SK-N-SH (cell line): Measurements from ENCODE around the gene GALNT13. TPM values are rescaled to one million over a fixed set of nuclear protein-coding genes. Genes with fewer than 3 reads are reported as not detected.

Source experiments
- CTCF ChIA-PET: fragments of 300-600, 350-600 bp; formaldehyde crosslinking; extraction: SDS; loops from one replicate; lab custom pipeline; 2021; lab: Yijun Ruan, JAX
- POLR2A ChIA-PET: fragments of 350-600 bp; sonication (Branson Sonifier 250); formaldehyde crosslinking; extraction: SDS; loops from one replicate; lab custom pipeline; 2020; ENCODE audit warnings: antibody characterized with exemption, inconsistent platforms; lab: Yijun Ruan, JAX
- DNase-seq: peaks from one replicate; pipeline ENCODE4 v3.0.0; 2012
- H2AFZ ChIP-seq: fragments of 200-600 bp; sonication (generic); 2 replicates; pipeline ENCODE4 v1.8.1; 2016; ENCODE audit warnings: antibody characterized with exemption, mild to moderate bottlenecking, low read depth
- H3F3A ChIP-seq: fragments of 200-600 bp; sonication (generic); replicated peaks from 2 replicates; pipeline ENCODE3; 2016; ENCODE audit warnings: antibody characterized with exemption, mild to moderate bottlenecking; ENCODE audit not compliant: insufficient read depth
- H3K27ac ChIP-seq, 2 experiments: fragments of 200-500 bp in 1 of 2; fragments of 200-600 bp in 1 of 2; sonication (Bioruptor generic) in 1 of 2; sonication (generic), shearing (Covaris generic) in 1 of 2; 2 replicates each; pipeline versions ENCODE4 v1.5.1 to v1.6.1; 2014 to 2016; ENCODE audit warnings: low read depth in 2 of 2, inconsistent platforms in 1 of 2, low read length in 1 of 2, mild to moderate bottlenecking in 1 of 2, mixed read lengths in 1 of 2
- H3K27me3 ChIP-seq: fragments of 200-600 bp; sonication (generic), shearing (Covaris generic); 2 replicates; pipeline ENCODE4 v1.6.1; 2016; ENCODE audit warnings: mixed run types; ENCODE audit not compliant: insufficient read depth
- H3K36me3 ChIP-seq, 2 experiments: fragments of 200-500 bp in 1 of 2; fragments of 200-600 bp in 1 of 2; sonication (Bioruptor generic) in 1 of 2; sonication (generic) in 1 of 2; replicated peaks in 1 of 2; 2 replicates each; pipeline versions ENCODE3 to v1.5.1; 2014 to 2016; ENCODE audit warnings: low read length in 1 of 2, mild to moderate bottlenecking in 1 of 2; ENCODE audit not compliant: insufficient read depth in 2 of 2, control insufficient read depth in 1 of 2
- H3K4me1 ChIP-seq, 2 experiments: fragments of 200-500 bp in 1 of 2; fragments of 200-600 bp in 1 of 2; sonication (Bioruptor generic) in 1 of 2; sonication (generic), shearing (Covaris generic) in 1 of 2; 2 replicates each; pipeline versions ENCODE4 v1.5.1 to v1.6.1; 2014 to 2016; ENCODE audit warnings: low read depth in 1 of 2, low read length in 1 of 2, mixed run types in 1 of 2; ENCODE audit not compliant: insufficient read depth in 2 of 2, control insufficient read depth in 1 of 2
- H3K4me2 ChIP-seq: fragments of 200-600 bp; sonication (generic), shearing (Covaris generic); 2 replicates; pipeline ENCODE4 v1.6.1; 2017; ENCODE audit warnings: mixed run types
- H3K4me3 ChIP-seq, 2 experiments: fragments of 200-500 bp in 1 of 2; fragments of 200-600 bp in 1 of 2; sonication (Bioruptor generic) in 1 of 2; sonication (generic), shearing (Covaris generic) in 1 of 2; 2 replicates each; pipeline versions ENCODE4 v1.5.1 to v1.8.1; 2014 to 2016; ENCODE audit warnings: low read depth in 2 of 2, inconsistent platforms in 1 of 2, low read length in 1 of 2, mild to moderate bottlenecking in 1 of 2, mixed read lengths in 1 of 2, moderate library complexity in 1 of 2
- H3K79me2 ChIP-seq: fragments of 200-600 bp; sonication (generic); 2 replicates; pipeline ENCODE4 v1.8.1; 2017; ENCODE audit warnings: mild to moderate bottlenecking; ENCODE audit not compliant: insufficient read depth
- H3K9ac ChIP-seq: fragments of 200-600 bp; sonication (generic); 2 replicates; pipeline ENCODE4 v1.6.1; 2017; ENCODE audit warnings: mixed run types
- H3K9me2 ChIP-seq: fragments of 200-600 bp; sonication (generic); 2 replicates; pipeline ENCODE4 v1.6.1; 2017; ENCODE audit warnings: mixed run types
- H3K9me3 ChIP-seq: fragments of 200-600 bp; sonication (generic); 2 replicates; pipeline ENCODE4 v1.6.1; 2017; ENCODE audit warnings: mixed run types, mild to moderate bottlenecking, moderate library complexity
- H4K20me1 ChIP-seq: fragments of 200-600 bp; sonication (generic); 2 replicates; pipeline ENCODE4 v1.6.1; 2017; ENCODE audit warnings: mild to moderate bottlenecking, mixed run types; ENCODE audit not compliant: insufficient read depth
- CTCF ChIP-seq: fragments of 200-600 bp; sonication (generic); IDR thresholded peaks from 2 replicates; pipeline ENCODE4 v1.6.1; 2017; ENCODE audit warnings: antibody characterized with exemption, mild to moderate bottlenecking, moderate library complexity
- EP300 ChIP-seq, 2 experiments: IDR thresholded peaks; 2 replicates each; pipeline versions ENCODE4 v1.4.0 to v1.6.1; 2012; ENCODE audit warnings: borderline replicate concordance in 1 of 2, low read depth in 1 of 2, low read length in 1 of 2
- FOXJ3 ChIP-seq: sonication (generic); formaldehyde crosslinking; IDR thresholded peaks from 2 replicates; pipeline ENCODE4 v1.5.1; 2020; ENCODE audit warnings: mild to moderate bottlenecking, missing genetic modification reagents
- GATA2 ChIP-seq: sonication (generic); formaldehyde crosslinking; IDR thresholded peaks from 2 replicates; pipeline ENCODE4 v1.5.0; 2020; ENCODE audit warnings: mild to moderate bottlenecking, missing genetic modification reagents
- JUND ChIP-seq: IDR thresholded peaks from 2 replicates; pipeline ENCODE4 v1.4.0; 2012
- MAX ChIP-seq: IDR thresholded peaks from 2 replicates; pipeline ENCODE4 v1.4.0; 2012; ENCODE audit warnings: low read depth
- MXI1 ChIP-seq: IDR thresholded peaks from 2 replicates; pipeline ENCODE4 v1.6.1; 2012; ENCODE audit warnings: mild to moderate bottlenecking, low read depth, low read length, improper control_type of control experiment
- NFIC ChIP-seq: IDR thresholded peaks from 2 replicates; pipeline ENCODE4 v1.4.0; 2012; ENCODE audit warnings: borderline replicate concordance
- NRF1 ChIP-seq: IDR thresholded peaks from 2 replicates; pipeline ENCODE4 v1.6.1; 2012; ENCODE audit warnings: low read depth, mild to moderate bottlenecking, low read length
- RAD21 ChIP-seq: IDR thresholded peaks from 2 replicates; pipeline ENCODE4 v1.6.1; 2012; ENCODE audit warnings: mild to moderate bottlenecking, low read length
- REST ChIP-seq: IDR thresholded peaks from 2 replicates; pipeline ENCODE4 v1.6.1; 2012; ENCODE audit warnings: mild to moderate bottlenecking, low read depth, low read length, moderate library complexity
- SIN3A ChIP-seq: IDR thresholded peaks from 2 replicates; pipeline ENCODE4 v1.6.1; 2012; ENCODE audit warnings: low read depth, mild to moderate bottlenecking, low read length, moderate library complexity, borderline replicate concordance
- TAF1 ChIP-seq: IDR thresholded peaks from 2 replicates; pipeline ENCODE4 v1.6.1; 2012; ENCODE audit warnings: low read depth, mild to moderate bottlenecking, low read length, moderate library complexity, borderline replicate concordance
- TCF12 ChIP-seq: IDR thresholded peaks from 2 replicates; pipeline ENCODE4 v1.4.0; 2012
- YY1 ChIP-seq: IDR thresholded peaks from 2 replicates; pipeline ENCODE4 v1.4.0; 2012; ENCODE audit warnings: low read depth, mild to moderate bottlenecking
- ZBTB33 ChIP-seq: IDR thresholded peaks from 2 replicates; pipeline ENCODE4 v1.4.0; 2012; ENCODE audit warnings: low read depth, borderline replicate concordance
- WGBS: methylation state at CpG from one replicate; pipeline ENCODE4 v1.1.6; 2017; ENCODE audit warnings: low lambda C conversion rate; 5-methylcytosine and 5-hydroxymethylcytosine counted together
- polyA plus RNA-seq, 3 experiments: library from polyadenylated mRNA; depleted of rRNA; stranded (reverse); fragments of >200 nt; gene quantifications; 2 replicates each; pipeline ENCODE4 v1.2.3, GENCODE V29; 2012

Gene GALNT13
- polyA plus RNA-seq, 1 of the 3 experiments (the other 2 are of a cell fraction) = 0.33 TPM

- TF ChIP-seq EP300 (IDR thresholded peaks at IDR 0.05; ENCODE audit: borderline replicate concordance in 1 of 2, low read depth in 1 of 2, low read length in 1 of 2) = no peak
- TF ChIP-seq MXI1 = no peak
- TF ChIP-seq REST = no peak
- TF ChIP-seq NRF1 = no peak
- no peak for TF ChIP-seq JUND
- TF ChIP-seq YY1 = no peak
- TF ChIP-seq FOXJ3 (CRISPR knock-in tag) = no peak
- TF ChIP-seq SIN3A = no peak
Measured at GRCh38 chr2:154293864-154294263, 422.1 kb downstream of the GALNT13 start (continued).

DNA sequence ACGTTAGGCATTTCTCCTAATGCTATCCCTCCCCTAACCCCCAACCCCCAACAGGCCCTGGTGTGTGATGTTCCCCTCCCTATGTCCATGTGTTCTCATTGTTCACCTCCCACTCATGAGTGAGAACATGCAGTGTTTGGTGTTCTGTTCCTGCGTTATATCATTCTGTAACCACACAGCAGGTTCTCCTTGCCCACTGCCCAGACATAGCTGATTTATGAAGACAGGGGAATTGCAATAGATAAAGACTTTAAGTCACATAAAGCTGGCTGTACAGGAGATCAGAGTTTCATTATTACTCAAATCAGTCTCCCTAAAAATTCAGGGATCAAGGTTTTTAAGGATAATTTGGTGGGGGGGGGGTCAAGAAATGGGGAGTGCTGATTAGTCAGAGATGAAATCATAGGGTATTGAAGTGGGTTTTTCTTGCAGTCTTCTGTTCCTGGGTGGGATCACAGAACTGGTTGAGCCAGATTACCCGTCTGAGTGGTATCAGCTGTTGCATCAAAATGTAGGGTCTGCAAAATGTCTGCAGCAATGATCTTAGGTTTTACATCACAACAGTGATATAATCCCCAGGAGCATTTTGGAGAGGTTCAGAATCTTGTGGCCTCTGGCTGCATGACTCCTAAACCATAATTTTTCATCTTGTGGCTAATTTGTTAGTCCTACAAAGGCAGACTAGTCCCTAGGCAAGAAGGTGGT is 434.7 kb downstream of the GALNT13 start:
- no peak overlapping the region for H2AFZ ChIP-seq
- no peaks in the 10 kb centered on the region for H3K79me2 ChIP-seq
- TF ChIP-seq GATA2 (CRISPR knock-in tag) (peak; percentile 68), MAX (no peak)
- H3K9ac ChIP-seq = no peak overlapping the region
- H3K4me1 ChIP-seq = peaks cover 0 to 2% of the 10 kb centered on the region in 2 experiments; a peak in 2 of 4 replicates
- 46% methylated on average over 3 of the region's 3 CpGs for WGBS
- no peaks in the 10 kb centered on the region for H3K27me3 ChIP-seq
- H3K27ac ChIP-seq = peak overlapping the region in 1 of 2 experiments; percentile 58; a peak in 1 of 4 replicates
- no peaks in the 10 kb centered on the region for H3K36me3 ChIP-seq
- H3K9me3 ChIP-seq = no peaks in the 10 kb centered on the region
- H3K9me2 ChIP-seq = no peaks in the 10 kb centered on the region
- POLR2A ChIA-PET = no interaction called here
- DNase-seq = no peak
- H3F3A ChIP-seq = no peaks in the 10 kb centered on the region
- H3K4me2 ChIP-seq = no peak overlapping the region
- H4K20me1 ChIP-seq = no peaks in the 10 kb centered on the region
- no peak overlapping the region for H3K4me3 ChIP-seq
- CTCF ChIA-PET = no interaction called here

- Histone ChIP-seq H3K9ac (no peak overlapping the region), H4K20me1 (no peaks in the 10 kb centered on the region), H3K79me2 (no peaks in the 10 kb centered on the region), H3K9me2 (no peaks in the 10 kb centered on the region), H3K9me3 (no peaks in the 10 kb centered on the region), H3K27me3 (no peaks in the 10 kb centered on the region), H3K4me3 (no peak overlapping the region), H3K36me3 (no peaks in the 10 kb centered on the region), H3K27ac (peak overlapping the region in 1 of 2 experiments; percentile 58; a peak in 1 of 4 replicates), H3F3A (no peaks in the 10 kb centered on the region), H3K4me1 (peaks cover 0 to 2% of the 10 kb centered on the region in 2 experiments; a peak in 2 of 4 replicates), H2AFZ (no peak overlapping the region), H3K4me2 (no peak overlapping the region)
- no peak for DNase-seq
- 47% methylated on average over 1 of the region's 1 CpG for WGBS
- POLR2A ChIA-PET = no interaction called here
- no peak for TF ChIP-seq JUND
- no peak for TF ChIP-seq TCF12
- no peak for TF ChIP-seq NFIC
- no peak for TF ChIP-seq RAD21
- no peak for TF ChIP-seq GATA2 (CRISPR knock-in tag)
- no peak for TF ChIP-seq TAF1
- TF ChIP-seq CTCF = no peak
- TF ChIP-seq MAX = no peak
- TF ChIP-seq FOXJ3 (CRISPR knock-in tag) = no peak
- no peak for TF ChIP-seq MXI1
- TF ChIP-seq ZBTB33 = no peak
- CTCF ChIA-PET = no interaction called here
Measured at GRCh38 chr2:154307007-154307406, 435.3 kb downstream of the GALNT13 start.
